Omental fat pad (tissue), 4 donors: ENCODE data around the gene ARAP3. TPM values are rescaled to one million over a fixed set of nuclear protein-coding genes. Genes with fewer than 3 reads are reported as not detected.

Source experiments
- ATAC-seq: fragments of 150-250 bp; one replicate; pipeline ENCODE4 v1.9.1; 2016; ENCODE audit warnings: mild to moderate bottlenecking, moderate library complexity; ENCODE audit not compliant: low FRiP score
- DNase-seq: peaks from one replicate; pipeline ENCODE4 v3.0.0-alpha.2; 2019; ENCODE audit warnings: low spot score
- total RNA-seq, 4 donors: library from RNA; depleted of rRNA; stranded (reverse); fragments of >200 nt; gene quantifications; one replicate each; pipeline ENCODE4 v1.1.0, GENCODE V29; 2016
- TF ChIP-seq, protein P1 (sequence below), 3 donors: fragments of 450-650 bp; IDR thresholded peaks; one replicate each; pipeline ENCODE4 v1.5.1; 2016 to 2017; ENCODE audit warnings: antibody characterized with exemption in 3 of 3, mild to moderate bottlenecking in 3 of 3, moderate library complexity in 2 of 3

The ARAP3 gene
- total RNA-seq, 4 donors from 2014 or later = 2.6 to 36.1 (median 9.1) TPM

DNA sequence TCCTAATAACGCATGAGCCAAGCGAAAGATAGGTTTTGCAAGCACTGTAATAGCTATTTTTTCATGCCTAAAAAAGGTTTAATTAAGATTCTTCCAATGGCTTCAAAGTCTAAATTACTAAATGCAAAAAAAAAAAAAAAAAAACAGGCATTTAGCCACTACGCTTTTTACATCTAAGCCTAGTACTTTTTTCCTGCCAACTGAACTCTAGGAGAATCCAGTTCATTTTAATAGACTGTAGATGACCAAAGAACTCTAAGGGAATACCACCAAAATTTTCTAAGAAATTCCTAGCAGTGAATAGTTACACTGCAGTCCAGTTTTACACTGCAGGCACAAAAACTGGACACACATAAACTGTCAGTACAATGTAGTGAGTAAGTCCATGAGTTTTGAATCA, 73.0 kb downstream of the ARAP3 start:
- ATAC-seq = no peak
- TF ChIP-seq, protein P1, sequence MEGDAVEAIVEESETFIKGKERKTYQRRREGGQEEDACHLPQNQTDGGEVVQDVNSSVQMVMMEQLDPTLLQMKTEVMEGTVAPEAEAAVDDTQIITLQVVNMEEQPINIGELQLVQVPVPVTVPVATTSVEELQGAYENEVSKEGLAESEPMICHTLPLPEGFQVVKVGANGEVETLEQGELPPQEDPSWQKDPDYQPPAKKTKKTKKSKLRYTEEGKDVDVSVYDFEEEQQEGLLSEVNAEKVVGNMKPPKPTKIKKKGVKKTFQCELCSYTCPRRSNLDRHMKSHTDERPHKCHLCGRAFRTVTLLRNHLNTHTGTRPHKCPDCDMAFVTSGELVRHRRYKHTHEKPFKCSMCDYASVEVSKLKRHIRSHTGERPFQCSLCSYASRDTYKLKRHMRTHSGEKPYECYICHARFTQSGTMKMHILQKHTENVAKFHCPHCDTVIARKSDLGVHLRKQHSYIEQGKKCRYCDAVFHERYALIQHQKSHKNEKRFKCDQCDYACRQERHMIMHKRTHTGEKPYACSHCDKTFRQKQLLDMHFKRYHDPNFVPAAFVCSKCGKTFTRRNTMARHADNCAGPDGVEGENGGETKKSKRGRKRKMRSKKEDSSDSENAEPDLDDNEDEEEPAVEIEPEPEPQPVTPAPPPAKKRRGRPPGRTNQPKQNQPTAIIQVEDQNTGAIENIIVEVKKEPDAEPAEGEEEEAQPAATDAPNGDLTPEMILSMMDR (IDR thresholded peaks at IDR 0.05) = no peak
- no peak for DNase-seq

DNA sequence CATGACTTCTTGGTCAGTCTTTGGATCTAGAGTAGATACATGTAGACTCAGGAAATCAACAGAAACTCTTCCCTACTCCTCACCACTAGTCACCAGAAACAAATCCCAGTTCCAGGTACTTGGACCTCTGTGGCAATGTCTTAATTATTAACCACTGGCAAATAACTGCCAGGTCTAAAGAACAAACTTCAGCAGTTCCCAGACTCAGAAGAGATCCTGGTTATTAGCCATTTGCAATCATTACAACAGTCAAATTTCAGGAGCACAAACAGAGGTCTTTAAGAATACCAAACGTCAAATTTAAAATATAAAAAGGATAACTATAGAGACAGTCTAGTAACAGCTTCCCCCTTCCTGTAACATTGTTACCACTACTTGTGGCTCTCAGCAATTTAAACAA, 73.5 kb downstream of the ARAP3 start:
- TF ChIP-seq, protein P1 (IDR thresholded peaks at IDR 0.05) = no peak
- no peak for DNase-seq
- ATAC-seq = no peak

DNA sequence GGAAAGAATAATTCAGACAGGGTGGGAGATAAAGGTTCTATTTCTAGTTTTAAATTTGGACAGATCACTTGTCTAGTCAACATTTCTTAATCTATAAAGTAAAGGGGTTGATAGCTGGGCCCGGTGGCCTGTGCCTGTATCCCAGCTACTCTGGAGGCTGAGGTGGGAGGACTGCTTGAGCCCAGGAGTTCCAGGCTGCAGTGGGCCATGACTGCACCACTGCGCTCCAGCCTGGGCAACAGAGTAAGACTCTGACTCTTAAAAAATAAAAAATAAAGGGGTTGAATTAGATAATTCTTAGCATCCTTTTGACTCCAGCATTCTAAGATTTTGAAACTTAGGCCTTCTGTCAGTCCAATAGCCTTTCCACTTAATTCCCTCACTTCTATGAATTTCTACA, 74.0 kb downstream of the ARAP3 start:
- TF ChIP-seq, protein P1 (IDR thresholded peaks at IDR 0.05) = no peak
- ATAC-seq = no peak

DNA sequence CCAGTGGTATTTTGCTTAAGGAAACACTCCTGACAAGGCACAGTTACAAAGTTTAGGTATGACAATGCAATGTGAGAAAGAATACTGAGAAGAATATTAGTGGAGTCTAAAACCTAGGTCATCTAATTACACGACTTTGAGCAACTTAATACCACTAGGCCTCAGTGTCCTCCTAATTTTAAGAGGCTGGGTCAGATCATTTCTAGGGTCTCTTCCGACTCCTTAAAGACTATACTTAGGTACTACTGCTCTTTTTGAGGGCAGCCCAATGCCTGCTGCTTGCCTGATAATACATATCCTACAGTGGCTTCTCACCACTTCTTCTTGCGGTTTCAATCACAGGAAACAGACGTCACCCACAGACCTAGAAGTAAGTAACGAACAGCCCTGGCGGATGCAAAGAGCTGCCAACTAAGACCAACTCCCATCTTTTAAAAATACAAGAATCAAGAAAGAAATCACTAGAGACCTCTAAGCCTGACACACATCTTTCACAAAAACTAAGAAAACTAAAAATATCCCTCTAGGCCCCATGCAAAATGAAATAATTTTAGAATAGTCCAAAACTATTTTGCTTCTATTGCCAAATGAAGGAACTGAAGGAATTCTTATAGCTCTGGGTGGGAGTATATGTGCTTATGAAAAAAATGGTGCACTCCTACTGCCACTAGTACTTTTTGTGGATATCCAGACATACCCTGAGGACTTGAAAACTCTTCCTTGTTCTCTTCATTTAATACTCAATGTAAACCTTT, 76.3 kb downstream of the ARAP3 start:
- no peak for DNase-seq
- no peak for ATAC-seq
- TF ChIP-seq, protein P1 (IDR thresholded peaks at IDR 0.05) = no peak

More for the DNA sequence above, 74.0 kb downstream of the ARAP3 start:
- DNase-seq = no peak

DNA sequence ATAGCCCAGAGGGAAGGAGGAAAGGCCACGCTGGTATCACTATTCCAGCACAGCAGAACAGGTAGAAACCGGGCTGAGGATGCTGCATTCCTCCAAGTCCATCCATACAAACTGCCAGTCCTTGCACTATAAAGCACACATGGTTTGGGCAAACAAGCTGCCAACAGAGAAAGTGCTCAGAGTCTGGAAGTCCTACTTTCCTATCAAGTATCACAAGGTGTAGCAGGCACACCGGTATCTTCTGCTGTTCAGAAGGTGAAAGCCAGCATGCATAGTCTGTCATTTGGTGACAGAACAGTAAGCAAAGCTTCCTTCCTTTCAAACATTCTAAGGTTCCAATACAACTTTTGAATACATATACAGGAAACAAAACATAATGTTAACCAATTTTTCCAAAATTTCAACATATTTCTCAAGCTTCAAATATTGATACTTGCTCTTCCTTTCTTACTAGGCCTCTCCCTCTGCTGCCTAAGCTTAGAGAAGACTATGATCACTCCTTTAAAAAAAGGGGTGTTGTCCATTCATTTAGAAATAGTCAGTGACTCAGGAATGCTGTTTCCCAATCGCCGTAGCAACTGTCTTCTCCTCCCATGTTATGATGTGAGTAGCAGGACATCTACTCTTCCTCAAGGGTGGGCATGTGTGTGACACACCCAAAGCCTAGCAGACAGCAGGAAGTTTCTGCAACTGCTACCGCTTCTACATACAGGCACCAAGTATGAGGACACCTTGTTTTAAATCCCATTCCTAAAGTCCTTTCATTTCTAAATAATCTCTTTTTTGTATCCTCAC, 77.9 kb downstream of the ARAP3 start:
- TF ChIP-seq, protein P1 (IDR thresholded peaks at IDR 0.05) = no peak
- no peak for DNase-seq
- ATAC-seq = peak; percentile 96

Other genes with a start within 250 kb of the ARAP3 start
- 10 to 100 TPM; 34.8 to 83.1 (median 41.9) TPM for gene PCDHGC3, start 206.3 kb downstream of the ARAP3 start, total RNA-seq
- gene PCDHGC4, start 197.2 kb downstream of the ARAP3 start, total RNA-seq = 1 to 10 TPM; 1.5 to 4.1 (median 3.5) TPM
- gene PCDHGC5, start 193.1 kb downstream of the ARAP3 start, total RNA-seq = 1 to 10 TPM; 1.1 to 3.2 (median 2.1) TPM
- 10 to 100 TPM; 35.5 to 93.2 (median 47.9) TPM for gene DIAPH1, start 63.2 kb downstream of the ARAP3 start, total RNA-seq
- 10 to 100 TPM; 31.5 to 50.6 (median 38.5) TPM for gene HDAC3, start 45.4 kb downstream of the ARAP3 start, total RNA-seq
- gene RELL2, start 45.2 kb downstream of the ARAP3 start, total RNA-seq = 1 to 10 TPM; 1.0 to 4.3 (median 2.9) TPM
- 10 to 100 TPM; 11.2 to 19.7 (median 15.5) TPM for gene FCHSD1, start 30.8 kb downstream of the ARAP3 start, total RNA-seq
- gene PCDH1, start 196.2 kb upstream of the ARAP3 start, total RNA-seq = 100 to 1,000 TPM in 1 of 4 donors, 10 to 100 TPM in 3; 10.6 to 148 (median 50.6) TPM
- gene DELE1, start 241.6 kb upstream of the ARAP3 start, total RNA-seq = 10 to 100 TPM; 57.3 to 87.5 (median 61.0) TPM